Fibroblast of the aortic adventitia (primary cell): ENCODE results near the gene DNAJC5. TPM values are rescaled to one million over a fixed set of nuclear protein-coding genes. Genes with fewer than 3 reads are reported as not detected.

Experiments used
- DNase-seq: peaks from one replicate; pipeline ENCODE4 v3.0.0-alpha.2; 2010; ENCODE audit warnings: low read depth
- H3K4me3 ChIP-seq: 2 replicates; pipeline ENCODE4 v1.5.1; 2011; ENCODE audit warnings: low read depth, mild to moderate bottlenecking, control low read depth, low read length, moderate library complexity
- CTCF ChIP-seq: IDR thresholded peaks from 2 replicates; pipeline ENCODE4 v1.5.1; 2011; ENCODE audit warnings: mild to moderate bottlenecking, low read length, control low read depth, inconsistent platforms; ENCODE audit not compliant: insufficient read depth
- total RNA-seq: library from RNA; depleted of rRNA; stranded (reverse); fragments of >200 nt; gene quantifications from 2 replicates; pipeline ENCODE4 v1.2.3, GENCODE V29; 2012; ENCODE audit warnings: low replicate concordance

Gene DNAJC5
- total RNA-seq, 1 donor: 33.9 TPM

DNA sequence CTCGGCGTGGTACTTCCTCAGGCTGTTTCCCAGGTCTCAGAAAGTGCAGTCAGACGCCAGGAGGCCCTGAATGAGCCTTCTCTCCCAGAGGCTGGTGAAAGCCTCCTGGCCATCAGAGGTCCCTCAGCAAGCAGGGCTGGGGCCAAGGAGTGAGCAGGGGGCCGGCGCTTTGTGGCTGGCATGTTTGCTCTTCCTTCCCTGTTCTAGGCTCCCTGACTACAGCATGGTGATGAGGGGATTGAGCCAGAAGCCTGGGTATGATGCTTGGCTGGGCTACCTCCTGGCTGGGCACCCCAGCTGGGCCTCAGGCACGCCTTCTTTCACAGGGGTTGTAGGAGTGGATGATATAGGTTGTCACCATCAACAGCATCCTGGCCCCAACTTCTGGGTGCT is 11.7 kb upstream of the DNAJC5 start:
- TF ChIP-seq CTCF: no peak
- no peak overlapping the region for H3K4me3 ChIP-seq
- no peak for DNase-seq

- H3K4me3 ChIP-seq: no peak overlapping the region
- TF ChIP-seq CTCF: no peak
- no peak for DNase-seq
These were observed 10.2 kb upstream of the DNAJC5 start for GRCh38 chr20:63884506-63885263.

DNA sequence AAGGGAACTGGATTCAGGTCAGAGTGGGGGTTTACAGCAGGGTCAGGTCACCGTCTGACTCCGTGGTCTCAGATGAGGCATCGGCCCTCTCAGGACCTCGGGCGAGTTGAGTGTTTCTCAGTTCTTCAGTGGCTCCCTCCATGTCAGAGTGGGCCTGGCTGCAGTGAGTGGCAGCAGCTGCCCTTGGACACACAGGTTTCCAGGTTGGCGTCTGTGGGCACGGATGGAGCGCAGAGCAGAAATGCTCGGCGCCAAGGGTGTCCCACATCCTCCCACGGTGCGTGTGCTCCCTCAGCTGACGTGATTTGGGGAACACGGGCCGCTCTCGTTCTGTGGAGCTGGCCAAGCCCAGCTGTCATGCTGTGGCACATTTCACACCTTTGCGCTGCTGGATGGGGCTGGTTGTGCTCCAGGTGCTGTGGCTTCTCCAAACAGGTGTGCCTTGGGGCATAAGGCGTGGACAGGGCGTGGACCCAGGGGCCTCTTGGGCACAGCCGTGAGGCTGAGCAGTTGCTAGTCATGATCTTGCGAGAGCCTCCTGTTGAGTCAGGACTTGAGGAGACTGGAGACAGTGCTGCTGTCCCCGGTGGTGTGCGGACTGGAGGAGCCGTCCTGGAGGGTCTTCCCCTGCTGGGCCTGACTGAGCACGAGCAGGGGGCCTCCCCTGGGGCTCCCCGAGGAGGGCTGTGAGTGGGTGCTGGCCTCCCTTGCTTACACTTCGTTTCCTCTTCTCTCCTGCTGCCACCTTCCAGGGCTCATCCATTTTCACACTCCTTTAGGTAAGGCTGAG is 9.5 kb upstream of the DNAJC5 start:
- DNase-seq: no peak
- TF ChIP-seq CTCF: no peak
- no peak overlapping the region for H3K4me3 ChIP-seq

DNA sequence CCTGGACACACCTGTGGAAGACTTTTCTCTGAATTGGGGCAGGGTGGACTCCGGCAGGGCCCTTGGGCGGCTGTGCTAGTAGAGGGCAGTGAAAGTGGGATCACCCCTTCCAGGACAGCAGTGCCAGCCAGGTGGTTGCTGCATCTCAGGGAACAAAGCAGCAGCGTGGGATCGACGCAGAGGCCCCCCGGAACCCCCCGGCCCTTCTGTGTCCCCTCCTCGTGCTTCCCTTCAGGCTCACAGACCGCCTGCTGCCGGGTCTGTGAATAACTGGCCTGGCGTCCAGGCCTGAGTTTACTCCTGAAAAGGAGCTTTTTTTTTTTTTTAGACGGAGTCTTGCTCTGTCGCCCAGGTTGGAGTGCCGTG is 8.9 kb upstream of the DNAJC5 start:
- H3K4me3 ChIP-seq: no peak overlapping the region
- TF ChIP-seq CTCF: no peak
- no peak for DNase-seq

DNA sequence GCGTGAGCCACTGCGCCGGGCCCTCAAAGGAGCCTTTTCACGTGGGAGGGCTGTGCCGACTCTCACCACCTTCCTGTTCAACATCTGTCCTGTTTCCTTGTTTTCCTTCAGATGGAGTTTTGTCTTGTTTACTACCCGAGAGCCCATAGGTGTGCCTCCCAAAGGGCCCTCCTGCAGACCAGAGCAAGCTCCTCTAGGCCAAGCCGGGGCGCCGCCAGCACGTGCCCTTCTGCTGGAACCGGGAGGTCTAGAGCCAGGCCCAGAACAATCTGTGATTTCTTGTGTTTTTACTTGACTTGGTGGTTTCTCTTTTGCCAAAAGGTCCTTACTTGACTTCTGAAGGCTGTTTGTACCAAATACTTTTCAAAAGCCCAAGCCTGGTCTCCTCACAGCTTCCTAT is 8.0 kb upstream of the DNAJC5 start:
- DNase-seq: no peak
- no peak overlapping the region for H3K4me3 ChIP-seq
- TF ChIP-seq CTCF: no peak

DNA sequence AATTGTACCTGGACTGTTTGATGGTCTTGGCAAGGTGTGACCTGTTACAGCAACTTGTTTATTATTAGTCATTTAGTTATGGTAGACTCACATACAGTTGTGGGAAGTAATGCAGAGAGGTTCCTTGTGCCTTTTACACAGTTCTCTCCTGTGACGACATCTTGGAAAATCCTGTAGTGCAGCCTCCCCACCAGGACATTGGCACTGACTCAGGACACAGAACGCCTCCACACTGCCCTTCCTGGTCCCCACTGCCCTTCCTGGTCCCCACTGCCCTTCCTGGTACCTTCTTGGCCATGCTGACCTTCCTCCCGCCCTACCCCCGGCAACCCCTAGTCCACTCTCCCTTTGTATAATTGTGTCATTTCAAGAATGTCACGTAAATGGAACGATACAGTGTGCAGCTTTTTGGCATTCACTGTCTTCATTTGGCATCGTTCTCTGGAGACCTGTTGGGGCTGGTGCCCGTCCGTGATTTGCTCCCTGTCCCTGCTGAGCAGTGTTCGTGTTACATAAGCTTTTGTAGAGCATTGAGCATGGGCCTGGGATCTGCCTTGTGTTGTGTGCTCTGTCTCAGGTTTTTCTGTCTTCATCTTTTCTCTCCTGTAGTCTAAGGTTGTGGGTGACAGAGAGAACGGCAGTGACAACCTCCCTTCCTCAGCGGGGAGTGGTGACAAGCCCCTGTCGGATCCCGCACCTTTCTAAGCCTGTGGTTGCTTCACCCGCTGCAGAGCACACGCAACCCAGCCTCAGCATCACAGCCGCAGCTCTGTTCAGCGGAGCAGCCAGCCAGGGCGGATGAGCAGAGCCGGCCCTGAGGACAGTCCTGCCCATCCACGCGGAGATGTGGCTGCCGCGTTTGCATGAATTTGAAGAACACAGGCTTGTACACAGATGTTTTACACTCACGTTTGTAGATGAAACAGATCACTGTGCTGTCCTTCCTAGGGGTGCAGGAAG is 5.4 kb upstream of the DNAJC5 start:
- no peak for TF ChIP-seq CTCF

More for the DNA sequence above, 5.4 kb upstream of the DNAJC5 start:
- DNase-seq: no peak
- no peak overlapping the region for H3K4me3 ChIP-seq
